IMR-90 (cell line): ENCODE measurements around the gene PRR19. TPM values are rescaled to one million over a fixed set of nuclear protein-coding genes. Genes with fewer than 3 reads are reported as not detected.

Source experiments
- ATAC-seq: fragments of 200-7000 bp; cut with Tn5 transposase; 2 replicates; pipeline ENCODE4 v1.9.1; 2020; ENCODE audit warnings: low read depth, mild to moderate bottlenecking, moderate library complexity
- BruUV-seq: library from RNA; stranded (reverse); fragments of 400-500 nt; replicated peaks from 2 replicates; lab custom pipeline; 2021; lab: Mats Ljungman, UMichigan
- CTCF ChIA-PET: fragments of 300-600 bp; formaldehyde crosslinking; extraction: SDS; loops from one replicate; lab custom pipeline; 2021; ENCODE audit warnings: antibody characterized with exemption; lab: Yijun Ruan, JAX
- POLR2A ChIA-PET: fragments of 300-600 bp; sonication (Branson Sonifier 250); formaldehyde crosslinking; loops from one replicate; lab custom pipeline; 2022; ENCODE audit warnings: antibody characterized with exemption; ENCODE audit not compliant: unreplicated experiment; lab: Charles Lee
- DNase-seq: peaks from one replicate; pipeline ENCODE4 v3.0.0; 2013
- H2AFZ ChIP-seq: replicated peaks from 2 replicates; pipeline ENCODE3; 2013; ENCODE audit warnings: low read length, mild to moderate bottlenecking; ENCODE audit not compliant: poor library complexity
- H2AK5ac ChIP-seq: 2 replicates; pipeline ENCODE4 v1.6.1; 2013; ENCODE audit warnings: low read depth, low read length, inconsistent platforms
- H2AK9ac ChIP-seq: replicated peaks from 2 replicates; pipeline ENCODE3; 2013; ENCODE audit warnings: mild to moderate bottlenecking, low read depth, low read length, moderate library complexity; ENCODE audit not compliant: poor library complexity
- H2BK120ac ChIP-seq: 2 replicates; pipeline ENCODE4 v1.6.1; 2013; ENCODE audit warnings: low read depth, low read length, inconsistent platforms
- H2BK15ac ChIP-seq: 3 replicates; pipeline ENCODE4 v1.6.1; 2013; ENCODE audit warnings: low read depth, low read length, inconsistent platforms
- H2BK20ac ChIP-seq: 2 replicates; pipeline ENCODE4 v1.6.1; 2013; ENCODE audit warnings: low read depth, mild to moderate bottlenecking, inconsistent platforms, low read length, moderate library complexity
- H2BK5ac ChIP-seq: 2 replicates; pipeline ENCODE4 v1.6.1; 2013; ENCODE audit warnings: mild to moderate bottlenecking, low read depth, low read length, inconsistent platforms; ENCODE audit not compliant: poor library complexity, severe bottlenecking
- H3K14ac ChIP-seq: replicated peaks from 2 replicates; pipeline ENCODE4 v1.6.1; 2013; ENCODE audit warnings: low read depth, low read length, inconsistent platforms
- H3K18ac ChIP-seq: 2 replicates; pipeline ENCODE4 v1.6.1; 2013; ENCODE audit warnings: low read depth, low read length, control low read depth
- H3K23ac ChIP-seq: 2 replicates; pipeline ENCODE4 v1.6.1; 2013; ENCODE audit warnings: low read depth, low read length, inconsistent platforms
- H3K27ac ChIP-seq: 2 replicates; pipeline ENCODE4 v1.5.1; 2013; ENCODE audit warnings: mild to moderate bottlenecking, control low read depth, low read length; ENCODE audit not compliant: insufficient read depth
- H3K27me3 ChIP-seq: 2 replicates; pipeline ENCODE4 v1.6.1; 2013; ENCODE audit warnings: low read length; ENCODE audit not compliant: control insufficient read depth, insufficient read depth
- H3K36me3 ChIP-seq: 2 replicates; pipeline ENCODE4 v1.6.1; 2013; ENCODE audit warnings: low read length, mixed read lengths; ENCODE audit not compliant: control insufficient read depth, insufficient read depth
- H3K4ac ChIP-seq: 2 replicates; pipeline ENCODE4 v1.6.1; 2013; ENCODE audit warnings: low read depth, low read length, inconsistent platforms
- H3K4me1 ChIP-seq: 2 replicates; pipeline ENCODE4 v1.6.1; 2013; ENCODE audit warnings: low read length, mixed read lengths; ENCODE audit not compliant: control insufficient read depth, insufficient read depth
- H3K4me2 ChIP-seq: 2 replicates; pipeline ENCODE4 v1.6.1; 2013; ENCODE audit warnings: low read depth, mild to moderate bottlenecking, control low read depth, low read length, moderate library complexity
- H3K4me3 ChIP-seq: 2 replicates; pipeline ENCODE4 v1.5.1; 2013; ENCODE audit warnings: low read depth, mild to moderate bottlenecking, control low read depth, low read length, moderate library complexity; ENCODE audit not compliant: insufficient read depth
- H3K56ac ChIP-seq: 2 replicates; pipeline ENCODE4 v1.6.1; 2013; ENCODE audit warnings: low read length, inconsistent platforms; ENCODE audit not compliant: insufficient read depth; ENCODE audit errors: extremely low read depth
- H3K79me1 ChIP-seq, 2 experiments: 2 replicates each; pipeline ENCODE4 v1.6.1; 2013; ENCODE audit warnings: low read length in 2 of 2, inconsistent platforms in 1 of 2, low read depth in 1 of 2
- H3K9ac ChIP-seq: 2 replicates; pipeline ENCODE4 v1.6.1; 2013; ENCODE audit warnings: low read depth, low read length, control low read depth
- H3K9me1 ChIP-seq: 2 replicates; pipeline ENCODE4 v1.6.1; 2013; ENCODE audit warnings: low read length, inconsistent platforms; ENCODE audit not compliant: insufficient read depth
- H3K9me3 ChIP-seq: 2 replicates; pipeline ENCODE4 v1.6.1; 2013; ENCODE audit warnings: low read length; ENCODE audit not compliant: control insufficient read depth, insufficient read depth
- H4K20me1 ChIP-seq: 2 replicates; pipeline ENCODE4 v1.6.1; 2013; ENCODE audit warnings: low read length, inconsistent platforms; ENCODE audit not compliant: insufficient read depth
- H4K5ac ChIP-seq: 2 replicates; pipeline ENCODE4 v1.6.1; 2013; ENCODE audit warnings: mild to moderate bottlenecking, low read depth, low read length, control low read depth
- H4K8ac ChIP-seq, 2 experiments: 2 replicates each; pipeline ENCODE4 v1.6.1; 2013; ENCODE audit warnings: low read depth in 2 of 2, low read length in 2 of 2, control low read depth in 1 of 2, inconsistent platforms in 1 of 2
- H4K91ac ChIP-seq: 2 replicates; pipeline ENCODE4 v1.6.1; 2013; ENCODE audit warnings: low read depth, low read length, inconsistent platforms; ENCODE audit not compliant: insufficient read depth
- CEBPB ChIP-seq: IDR thresholded peaks from 2 replicates; pipeline ENCODE4 v1.6.1; 2012; ENCODE audit warnings: low read depth, low read length, improper control_type of control experiment
- MAFK ChIP-seq: IDR thresholded peaks from 2 replicates; pipeline ENCODE4 v1.6.1; 2012; ENCODE audit warnings: low read depth, low read length, improper control_type of control experiment
- WGBS, 2 experiments: methylation state at CpG; one replicate each; pipeline versions ENCODE4 v1.1.5 to v1.1.7; 2013; ENCODE audit warnings: missing lambda C conversion rate in 2 of 2; ENCODE audit not compliant: insufficient read length in 1 of 2; ENCODE audit errors: extremely low coverage in 2 of 2; 5-methylcytosine and 5-hydroxymethylcytosine counted together
- dilution Hi-C: fragments of 300-500 bp; cut with HindIII; formaldehyde crosslinking; loops from one replicate; pipeline ENCODE4 v1.14.3; 2018; ENCODE audit warnings: low sequenced_read_pairs; ENCODE audit not compliant: unreplicated experiment
- in situ Hi-C: fragments of 300-500 bp; cut with MboI; formaldehyde crosslinking; loops from 3 replicates; pipeline ENCODE4 v1.14.3; 2019; ENCODE audit warnings: low sequenced_read_pairs, inconsistent platforms, mixed read lengths
- intact Hi-C: fragments of 100-400 bp; cut with micrococcal nuclease; formaldehyde crosslinking; loops from 2 replicates; pipeline ENCODE4 v1.10.0; 2022
- polyA plus RNA-seq, 3 experiments: library from polyadenylated mRNA; depleted of rRNA; stranded (reverse); fragments of >200 nt; gene quantifications; 2 replicates each; pipeline ENCODE4 v1.2.3, GENCODE V29; 2012; ENCODE audit warnings: low replicate concordance in 1 of 3
- total RNA-seq: library from RNA; depleted of rRNA; stranded (reverse); fragments of >200 nt; gene quantifications from 2 replicates; pipeline ENCODE4 v1.2.3, GENCODE V29; 2012

Gene PRR19
- total and polyA plus RNA-seq, 2 of the 4 experiments (the other 2 are of a cell fraction) = 0.36 to 1.6 TPM

GRCh38 chr19:42345191-42345812, 43.4 kb downstream of the PRR19 start:
- dilution Hi-C loops = no loop called here
- intact Hi-C loops = no loop called here
- in situ Hi-C loops = no loop called here

More at GRCh38 chr19:42345191-42345812, 43.4 kb downstream of the PRR19 start:
- no peak overlapping the region for H3K18ac ChIP-seq
- H3K9me1 ChIP-seq = no peaks in the 10 kb centered on the region; the same call in 1 of the 2 replicates
- H2AK5ac ChIP-seq = no peak overlapping the region
- H3K4me1 ChIP-seq = no peaks in the 10 kb centered on the region; the same call in 1 of the 2 replicates
- no peak overlapping the region for H4K8ac ChIP-seq
- H2BK15ac ChIP-seq = no peak overlapping the region
- no peak overlapping the region for H3K23ac ChIP-seq
- no peak overlapping the region for H3K4ac ChIP-seq
- no peak overlapping the region for H2AFZ ChIP-seq
- H4K20me1 ChIP-seq = no peaks in the 10 kb centered on the region
- H2AK9ac ChIP-seq = no peak overlapping the region
- DNase-seq = peak; percentile 38
- ChIA-PET CTCF (no interaction called here), POLR2A (no interaction called here)
- no peak overlapping the region for H4K91ac ChIP-seq
- no peaks in the 10 kb centered on the region for H3K27me3 ChIP-seq
- no peak overlapping the region for H3K4me2 ChIP-seq
- no peak for TF ChIP-seq MAFK
- peak; percentile 93 for TF ChIP-seq CEBPB
- H2BK5ac ChIP-seq = no peak overlapping the region
- BruUV-seq = no TSS peak
- no peak overlapping the region for H4K5ac ChIP-seq
- no peak overlapping the region for H2BK120ac ChIP-seq
- no CpG with 5 or more reads among the region's 6 CpGs for WGBS, 2 experiments
- H3K36me3 ChIP-seq = peaks cover 18% of the 10 kb centered on the region; the same call in 1 of the 2 replicates
- H3K4me3 ChIP-seq = no peak overlapping the region
- H3K9me3 ChIP-seq = no peaks in the 10 kb centered on the region
- no peaks in the 10 kb centered on the region for H3K79me1 ChIP-seq
- H2BK20ac ChIP-seq = no peak overlapping the region
- peak; percentile 53 for ATAC-seq
- H3K56ac ChIP-seq = no peak overlapping the region
- no peak overlapping the region for H3K27ac ChIP-seq
- H3K14ac ChIP-seq = no peak overlapping the region
- H3K9ac ChIP-seq = no peak overlapping the region
